CD14-positive monocyte (primary cell): ENCODE results near the gene TAX1BP1. TPM values are rescaled to one million over a fixed set of nuclear protein-coding genes. Genes with fewer than 3 reads are reported as not detected.

ENCODE experiments used
- DNase-seq, 3 donors: peaks; one replicate each; pipeline ENCODE4 v3.0.0-alpha.2; 2011 to 2022
- H2AFZ ChIP-seq: 2 replicates; pipeline ENCODE4 v1.6.0; 2012; ENCODE audit warnings: mild to moderate bottlenecking, low read depth, low read length, inconsistent platforms; ENCODE audit not compliant: insufficient read depth, poor library complexity, severe bottlenecking
- H3K27ac ChIP-seq, 2 donors: 1 replicate in 1 of 2; 2 replicates in 1 of 2; pipeline ENCODE4 v1.5.1; 2012 to 2013; ENCODE audit warnings: low read length in 2 of 2, control low read depth in 1 of 2, inconsistent platforms in 1 of 2, low read depth in 1 of 2, mild to moderate bottlenecking in 1 of 2
- H3K27me3 ChIP-seq, 2 donors: one replicate each; pipeline versions ENCODE4 v1.6.0 to v1.6.1; 2011 to 2013; ENCODE audit warnings: low read length in 2 of 2; ENCODE audit not compliant: control insufficient read depth in 2 of 2, insufficient read depth in 2 of 2
- H3K36me3 ChIP-seq, 2 donors: replicated peaks in 1 of 2; 1 replicate in 1 of 2; 2 replicates in 1 of 2; pipeline versions ENCODE4 v1.5.1 to v1.6.1; 2012 to 2013; ENCODE audit warnings: low read length in 2 of 2, control low read depth in 1 of 2, inconsistent platforms in 1 of 2, mild to moderate bottlenecking in 1 of 2; ENCODE audit not compliant: insufficient read depth in 2 of 2, control insufficient read depth in 1 of 2
- H3K4me1 ChIP-seq, 2 donors: 1 replicate in 1 of 2; 2 replicates in 1 of 2; pipeline versions ENCODE4 v1.5.1 to v1.6.1; 2012 to 2013; ENCODE audit warnings: low read length in 2 of 2, control low read depth in 1 of 2, inconsistent platforms in 1 of 2, mild to moderate bottlenecking in 1 of 2, moderate library complexity in 1 of 2; ENCODE audit not compliant: insufficient read depth in 2 of 2, control insufficient read depth in 1 of 2
- H3K4me2 ChIP-seq: replicated peaks from 2 replicates; pipeline ENCODE3; 2012; ENCODE audit warnings: low read length, moderate library complexity, mild to moderate bottlenecking; ENCODE audit not compliant: poor library complexity, severe bottlenecking; ENCODE audit errors: extremely low read depth
- H3K4me3 ChIP-seq, 3 experiments: fragments of 200-600 bp in 1 of 3; sonication (generic) in 1 of 3; replicated peaks in 1 of 3; 1 replicate in 2 of 3; 2 replicates in 1 of 3; pipeline ENCODE4 v1.5.1; 2011 to 2013; ENCODE audit warnings: low read length in 3 of 3, mild to moderate bottlenecking in 3 of 3, control low read depth in 2 of 3, low read depth in 2 of 3, inconsistent platforms in 1 of 3, moderate library complexity in 1 of 3
- H3K79me2 ChIP-seq: 2 replicates; pipeline ENCODE4 v1.6.0; 2012; ENCODE audit warnings: mild to moderate bottlenecking, control low read depth, inconsistent platforms, low read length, moderate library complexity; ENCODE audit not compliant: insufficient read depth
- H3K9ac ChIP-seq: 2 replicates; pipeline ENCODE4 v1.6.0; 2017; ENCODE audit warnings: low read length, mild to moderate bottlenecking; ENCODE audit not compliant: insufficient read depth, poor library complexity, severe bottlenecking
- H3K9me3 ChIP-seq, 2 donors: replicated peaks in 1 of 2; 1 replicate in 1 of 2; 2 replicates in 1 of 2; pipeline versions ENCODE4 v1.5.1 to v1.6.1; 2012 to 2013; ENCODE audit warnings: low read length in 2 of 2, control low read depth in 1 of 2; ENCODE audit not compliant: control insufficient read depth in 1 of 2, insufficient read depth in 1 of 2
- H4K20me1 ChIP-seq: 2 replicates; pipeline ENCODE4 v1.6.0; 2012; ENCODE audit warnings: mild to moderate bottlenecking, low read length, control low read depth, moderate library complexity; ENCODE audit not compliant: insufficient read depth
- H3K27ac Mint-ChIP-seq, 7 donors: one replicate each; pipeline ENCODE4 v1.8.0; 2020; ENCODE audit warnings: mild to moderate bottlenecking in 7 of 7, mixed read lengths in 7 of 7, moderate library complexity in 6 of 7, inconsistent platforms in 2 of 7
- H3K27me3 Mint-ChIP-seq, 3 donors: one replicate each; pipeline ENCODE4 v1.8.0; 2021 to 2022; ENCODE audit warnings: low read depth in 3 of 3, mild to moderate bottlenecking in 3 of 3, mixed read lengths in 3 of 3, moderate library complexity in 3 of 3, inconsistent platforms in 1 of 3
- H3K36me3 Mint-ChIP-seq, 2 donors: one replicate each; pipeline ENCODE4 v1.8.0; 2020; ENCODE audit warnings: mixed read lengths in 2 of 2, inconsistent platforms in 1 of 2, mild to moderate bottlenecking in 1 of 2
- H3K4me1 Mint-ChIP-seq: one replicate; pipeline ENCODE4 v1.8.0; 2020; ENCODE audit warnings: mild to moderate bottlenecking, mixed read lengths
- H3K4me3 Mint-ChIP-seq, 2 donors: one replicate each; pipeline ENCODE4 v1.8.0; 2020; ENCODE audit warnings: mild to moderate bottlenecking in 2 of 2, mixed read lengths in 2 of 2, moderate library complexity in 1 of 2
- H3K9me3 Mint-ChIP-seq, 7 donors: one replicate each; pipeline ENCODE4 v1.8.0; 2020 to 2022; ENCODE audit warnings: mixed read lengths in 7 of 7, mild to moderate bottlenecking in 6 of 7, moderate library complexity in 6 of 7, inconsistent platforms in 2 of 7
- WGBS: methylation state at CpG from one replicate; pipeline ENCODE4 v1.1.5; 2013; ENCODE audit warnings: missing lambda C conversion rate; ENCODE audit not compliant: insufficient coverage; 5-methylcytosine and 5-hydroxymethylcytosine counted together
- intact Hi-C, 2 donors: fragments of 100-400 bp; cut with micrococcal nuclease; formaldehyde crosslinking; loops; one replicate each; pipeline versions ENCODE4 v1.15.0 to v1.15.1; 2023
- polyA plus RNA-seq, 3 donors: library from polyadenylated mRNA; depleted of rRNA in 1 of 3; unstranded in 2 of 3; stranded (reverse) in 1 of 3; fragments of 300-500 nt in 2 of 3; fragments of >200 nt in 1 of 3; fragmentation: Illumina TruSeq in 2 of 3; gene quantifications; 1 replicate in 2 of 3; 2 replicates in 1 of 3; pipeline ENCODE4 v1.2.3, GENCODE V29; 2012 to 2021
- TF ChIP-seq, protein P1 (sequence below): fragments of 200-600 bp; IDR thresholded peaks from one replicate; pipeline ENCODE4 v1.8.0; 2022; ENCODE audit warnings: antibody characterized with exemption, mild to moderate bottlenecking

TAX1BP1 gene
- polyA plus RNA-seq, 3 donors, result 62.6 to 106 (median 85.3) TPM

DNA sequence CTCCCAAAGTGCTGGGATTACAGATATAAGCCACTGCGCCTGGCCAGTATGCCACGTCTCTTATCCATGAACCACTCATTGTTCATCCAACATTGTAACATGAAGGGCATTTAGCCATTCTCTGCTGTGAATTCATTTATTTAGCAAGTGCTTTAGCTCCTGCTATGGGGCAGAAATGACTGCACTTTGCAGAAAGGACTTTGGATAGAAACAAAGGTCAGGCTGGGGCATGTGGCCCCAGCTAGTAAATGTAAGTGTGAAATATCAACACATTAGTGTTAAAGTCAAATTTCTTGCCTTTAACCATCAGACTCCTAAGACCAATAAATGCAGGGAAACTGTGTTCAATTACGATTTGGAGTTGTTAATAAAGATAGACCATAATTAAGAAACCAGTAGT is 27.7 kb upstream of the TAX1BP1 start:
- Histone ChIP-seq H3K4me2 (no peak overlapping the region), H3K79me2 (no peaks in the 10 kb centered on the region), H3K4me1 (no peaks in the 10 kb centered on the region), H3K9me3 (peaks cover 0 to 4% of the 10 kb centered on the region in 2 donors), H3K27ac (no peak overlapping the region), H2AFZ (no peak overlapping the region), H3K9ac (no peak overlapping the region), H3K27me3 (no peaks in the 10 kb centered on the region), H3K36me3 (no peaks in the 10 kb centered on the region), H3K4me3 (no peak overlapping the region), H4K20me1 (no peaks in the 10 kb centered on the region)
- TF ChIP-seq, protein P1, sequence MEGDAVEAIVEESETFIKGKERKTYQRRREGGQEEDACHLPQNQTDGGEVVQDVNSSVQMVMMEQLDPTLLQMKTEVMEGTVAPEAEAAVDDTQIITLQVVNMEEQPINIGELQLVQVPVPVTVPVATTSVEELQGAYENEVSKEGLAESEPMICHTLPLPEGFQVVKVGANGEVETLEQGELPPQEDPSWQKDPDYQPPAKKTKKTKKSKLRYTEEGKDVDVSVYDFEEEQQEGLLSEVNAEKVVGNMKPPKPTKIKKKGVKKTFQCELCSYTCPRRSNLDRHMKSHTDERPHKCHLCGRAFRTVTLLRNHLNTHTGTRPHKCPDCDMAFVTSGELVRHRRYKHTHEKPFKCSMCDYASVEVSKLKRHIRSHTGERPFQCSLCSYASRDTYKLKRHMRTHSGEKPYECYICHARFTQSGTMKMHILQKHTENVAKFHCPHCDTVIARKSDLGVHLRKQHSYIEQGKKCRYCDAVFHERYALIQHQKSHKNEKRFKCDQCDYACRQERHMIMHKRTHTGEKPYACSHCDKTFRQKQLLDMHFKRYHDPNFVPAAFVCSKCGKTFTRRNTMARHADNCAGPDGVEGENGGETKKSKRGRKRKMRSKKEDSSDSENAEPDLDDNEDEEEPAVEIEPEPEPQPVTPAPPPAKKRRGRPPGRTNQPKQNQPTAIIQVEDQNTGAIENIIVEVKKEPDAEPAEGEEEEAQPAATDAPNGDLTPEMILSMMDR, result no peak
- Mint-ChIP-seq H3K9me3 (peaks cover 4 to 16% (median 5%) of the 10 kb centered on the region in 7 donors), H3K4me1 (peaks cover 2% of the 10 kb centered on the region), H3K27me3 (peaks cover 0 to 6% (median 2%) of the 10 kb centered on the region in 3 donors), H3K27ac (no peak overlapping the region), H3K4me3 (no peak overlapping the region), H3K36me3 (no peaks in the 10 kb centered on the region)
- intact Hi-C loops, result no loop called here
- DNase-seq, result no peak
- WGBS, result no CpG with 5 or more reads among the region's 3 CpGs

DNA sequence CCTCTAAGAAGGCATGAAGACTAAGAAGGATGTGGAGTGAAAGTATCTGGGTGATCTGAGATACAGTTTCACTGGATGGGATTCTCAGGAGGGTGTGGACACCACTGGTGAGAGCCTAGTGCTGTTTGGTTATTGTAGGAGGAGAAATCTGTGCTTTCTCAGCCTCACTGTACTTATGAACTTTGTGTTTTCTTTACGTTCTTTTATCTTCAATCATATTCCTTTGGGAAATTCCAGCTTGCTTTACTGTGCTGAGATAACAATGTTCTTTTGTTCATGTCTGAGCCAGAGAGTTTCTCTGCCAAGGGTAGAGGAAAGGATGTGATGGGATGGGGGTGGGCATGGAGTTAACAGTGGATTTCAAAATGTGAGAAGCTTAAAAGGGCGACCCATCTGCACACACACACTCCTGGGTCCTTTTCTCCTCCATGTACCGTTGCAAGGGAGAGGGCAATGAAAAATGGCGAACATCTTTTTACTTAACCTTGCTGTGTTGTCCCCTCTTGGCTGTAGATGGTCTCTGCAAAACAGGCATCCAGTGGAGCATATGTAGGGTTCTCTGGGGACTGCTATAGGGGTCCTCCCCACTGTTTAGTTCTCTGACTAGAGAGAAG is 25.0 kb upstream of the TAX1BP1 start:
- Histone ChIP-seq H3K9me3 (peaks cover 0 to 4% of the 10 kb centered on the region in 2 donors), H3K79me2 (no peaks in the 10 kb centered on the region), H3K27me3 (no peaks in the 10 kb centered on the region), H4K20me1 (no peaks in the 10 kb centered on the region), H3K4me1 (no peaks in the 10 kb centered on the region), H3K36me3 (no peaks in the 10 kb centered on the region), H2AFZ (no peak overlapping the region), H3K9ac (no peak overlapping the region), H3K4me3 (no peak overlapping the region), H3K4me2 (no peak overlapping the region), H3K27ac (no peak overlapping the region)
- no peak for DNase-seq
- TF ChIP-seq, protein P1, result no peak
- Mint-ChIP-seq H3K36me3 (no peaks in the 10 kb centered on the region), H3K4me1 (peaks cover 2% of the 10 kb centered on the region), H3K27me3 (peaks cover 0 to 3% (median 2%) of the 10 kb centered on the region in 3 donors), H3K27ac (no peak overlapping the region), H3K9me3 (peaks cover 4 to 13% (median 5%) of the 10 kb centered on the region in 7 donors), H3K4me3 (no peak overlapping the region)
- WGBS, result no CpG with 5 or more reads among the region's 4 CpGs
- intact Hi-C loops, result no loop called here
